Type B pancreatic cell (in vitro differentiated cells): ENCODE data around the gene TNPO1. TPM values are rescaled to one million over a fixed set of nuclear protein-coding genes. Genes with fewer than 3 reads are reported as not detected.

ENCODE experiments used
- DNase-seq: peaks from one replicate; pipeline ENCODE4 v3.0.0; 2021; ENCODE audit warnings: mixed read lengths; ENCODE audit not compliant: unreplicated experiment; ENCODE audit errors: extremely low spot score
- H3K27ac Mint-ChIP-seq: 2 replicates; pipeline ENCODE4 v1.8.0; 2021; ENCODE audit warnings: mild to moderate bottlenecking, mixed read lengths
- H3K27me3 Mint-ChIP-seq: 2 replicates; pipeline ENCODE4 v1.8.0; 2021; ENCODE audit warnings: mixed read lengths
- H3K36me3 Mint-ChIP-seq: 2 replicates; pipeline ENCODE4 v1.8.0; 2021; ENCODE audit warnings: mixed read lengths
- H3K4me1 Mint-ChIP-seq: one replicate; pipeline ENCODE4 v1.8.0; 2021; ENCODE audit warnings: mixed read lengths; ENCODE audit not compliant: unreplicated experiment
- H3K4me3 Mint-ChIP-seq: 2 replicates; pipeline ENCODE4 v1.8.0; 2021; ENCODE audit warnings: mild to moderate bottlenecking, mixed read lengths
- H3K9me3 Mint-ChIP-seq: 2 replicates; pipeline ENCODE4 v1.8.0; 2021; ENCODE audit warnings: mixed read lengths
- CTCF ChIP-seq: fragments of 200-600 bp; sonication (generic); conservative IDR thresholded peaks from 2 replicates; pipeline ENCODE4 v1.5.0; 2021; ENCODE audit warnings: antibody characterized with exemption, mild to moderate bottlenecking
- total RNA-seq: library from RNA; stranded (reverse); gene quantifications from 2 replicates; pipeline ENCODE4 v1.2.1, GENCODE V29; 2021; ENCODE audit warnings: low replicate concordance

Gene TNPO1
- total RNA-seq, 1 donor from 2014 or later, result 131 TPM

GRCh38 chr5:72878854-72879253, 62.4 kb downstream of the TNPO1 start:
- Mint-ChIP-seq H3K27me3 (no peaks in the 10 kb centered on the region), H3K36me3 (peaks cover 46% of the 10 kb centered on the region), H3K4me3 (no peak overlapping the region), H3K4me1 (no peaks in the 10 kb centered on the region), H3K9me3 (no peaks in the 10 kb centered on the region), H3K27ac (no peak overlapping the region)
- DNase-seq, result no peak
- no peak for TF ChIP-seq CTCF

- Mint-ChIP-seq H3K27me3 (no peaks in the 10 kb centered on the region), H3K4me3 (no peak overlapping the region), H3K9me3 (no peaks in the 10 kb centered on the region), H3K4me1 (no peaks in the 10 kb centered on the region), H3K27ac (no peak overlapping the region), H3K36me3 (peaks cover 56% of the 10 kb centered on the region)
- no peak for DNase-seq
- TF ChIP-seq CTCF, result no peak
Observed at GRCh38 chr5:72882989-72883388, 66.5 kb downstream of the TNPO1 start.

- H3K27ac Mint-ChIP-seq, result no peak overlapping the region
- no peak for TF ChIP-seq CTCF
- H3K4me3 Mint-ChIP-seq, result no peak overlapping the region
- H3K4me1 Mint-ChIP-seq, result no peaks in the 10 kb centered on the region
- no peaks in the 10 kb centered on the region for H3K9me3 Mint-ChIP-seq
- H3K36me3 Mint-ChIP-seq, result peaks cover 53% of the 10 kb centered on the region
- no peaks in the 10 kb centered on the region for H3K27me3 Mint-ChIP-seq
- DNase-seq, result no peak
Observed at GRCh38 chr5:72883850-72884249, 67.4 kb downstream of the TNPO1 start.

- H3K4me3 Mint-ChIP-seq, result no peak overlapping the region
- no peaks in the 10 kb centered on the region for H3K4me1 Mint-ChIP-seq
- DNase-seq, result no peak
- no peaks in the 10 kb centered on the region for H3K27me3 Mint-ChIP-seq
- H3K27ac Mint-ChIP-seq, result no peak overlapping the region
- peaks cover 60% of the 10 kb centered on the region for H3K36me3 Mint-ChIP-seq
- no peaks in the 10 kb centered on the region for H3K9me3 Mint-ChIP-seq
- TF ChIP-seq CTCF, result no peak
Observed at GRCh38 chr5:72884892-72885291, 68.4 kb downstream of the TNPO1 start.

GRCh38 chr5:72885824-72886223, 69.4 kb downstream of the TNPO1 start:
- Mint-ChIP-seq H3K4me3 (no peak overlapping the region), H3K4me1 (no peaks in the 10 kb centered on the region), H3K9me3 (no peaks in the 10 kb centered on the region), H3K36me3 (peaks cover 66% of the 10 kb centered on the region), H3K27me3 (no peaks in the 10 kb centered on the region), H3K27ac (no peak overlapping the region)
- DNase-seq, result no peak
- TF ChIP-seq CTCF, result no peak

- Mint-ChIP-seq H3K36me3 (peaks cover 62% of the 10 kb centered on the region), H3K27ac (no peak overlapping the region), H3K9me3 (no peaks in the 10 kb centered on the region), H3K4me3 (no peak overlapping the region), H3K4me1 (peaks cover 4% of the 10 kb centered on the region), H3K27me3 (no peaks in the 10 kb centered on the region)
- no peak for TF ChIP-seq CTCF
- no peak for DNase-seq
Observed at GRCh38 chr5:72888595-72888994, 72.1 kb downstream of the TNPO1 start.
